Measurements from ENCODE around the gene DPYD. TPM values are rescaled to one million over a fixed set of nuclear protein-coding genes. Genes with fewer than 3 reads are reported as not detected.

Gene DPYD
- polyA plus RNA-seq, 1 of the 3 experiments (the other 2 are of a cell fraction): 23.0 TPM

DNA sequence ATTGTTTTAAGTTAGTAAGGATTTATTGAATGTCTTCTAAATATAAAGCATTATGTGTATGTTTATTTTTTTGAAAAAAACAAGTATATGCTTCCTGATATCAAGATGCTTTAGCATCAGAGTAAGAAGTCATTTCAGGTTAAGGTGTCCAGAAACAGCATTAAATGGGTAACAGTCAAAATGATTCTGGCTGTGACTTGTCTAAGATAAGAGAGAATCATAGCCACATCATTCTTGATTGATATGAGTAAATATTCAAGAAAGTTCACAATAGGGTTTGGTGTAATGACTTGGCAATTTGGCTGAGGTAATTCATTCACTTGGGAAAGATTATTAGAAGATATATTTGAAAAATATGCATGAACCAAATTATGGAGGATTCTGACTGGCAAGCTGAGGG is 193.8 kb downstream of the DPYD start:
- Histone ChIP-seq H3K27me3 (ENCODE audit: insufficient read depth) (no peaks in the 10 kb centered on the region), H2AFZ (ENCODE audit: low read depth) (no peak overlapping the region), H3K4me3 (ENCODE audit: low read depth in 2 of 2, low read length in 1 of 2) (no peak overlapping the region), H4K20me1 (ENCODE audit: insufficient read depth) (no peaks in the 10 kb centered on the region), H3K27ac (ENCODE audit: low read depth in 2 of 2, low read length in 1 of 2) (no peak overlapping the region; a peak in 1 of 4 replicates), H3K4me1 (ENCODE audit: control insufficient read depth in 1 of 2, insufficient read depth in 2 of 2, low read depth in 1 of 2, low read length in 1 of 2) (0 out of 4 replicates have a peak, but pooled peaks cover 0 to 1% of the 10 kb centered on the region in 2 experiments), H3F3A (replicated peaks; ENCODE audit: insufficient read depth) (peaks cover 20% of the 10 kb centered on the region), H3K36me3 (replicated peaks in 1 of 2; ENCODE audit: control insufficient read depth in 1 of 2, insufficient read depth in 2 of 2, low read length in 1 of 2) (peaks cover 2 to 41% of the 10 kb centered on the region in 2 experiments), H3K9ac (no peak overlapping the region), H3K9me3 (peaks cover 6% of the 10 kb centered on the region; the same call in 1 of the 2 replicates), H3K9me2 (no peaks in the 10 kb centered on the region; the same call in 1 of the 2 replicates), H3K4me2 (no peak overlapping the region), H3K79me2 (ENCODE audit: insufficient read depth) (peaks cover 63% of the 10 kb centered on the region)
- CTCF ChIA-PET: interaction anchor here (1.0 kb wide), 1 partner anchor 50 kb away, joined by 3 read pairs; no protein-coding TSS in a partner anchor
- POLR2A ChIA-PET: no interaction called here
- DNase-seq: no peak
- TF ChIP-seq RCOR1 (IDR thresholded peaks at IDR 0.05; ENCODE audit: low read length): no peak
- TF ChIP-seq, protein P1, sequence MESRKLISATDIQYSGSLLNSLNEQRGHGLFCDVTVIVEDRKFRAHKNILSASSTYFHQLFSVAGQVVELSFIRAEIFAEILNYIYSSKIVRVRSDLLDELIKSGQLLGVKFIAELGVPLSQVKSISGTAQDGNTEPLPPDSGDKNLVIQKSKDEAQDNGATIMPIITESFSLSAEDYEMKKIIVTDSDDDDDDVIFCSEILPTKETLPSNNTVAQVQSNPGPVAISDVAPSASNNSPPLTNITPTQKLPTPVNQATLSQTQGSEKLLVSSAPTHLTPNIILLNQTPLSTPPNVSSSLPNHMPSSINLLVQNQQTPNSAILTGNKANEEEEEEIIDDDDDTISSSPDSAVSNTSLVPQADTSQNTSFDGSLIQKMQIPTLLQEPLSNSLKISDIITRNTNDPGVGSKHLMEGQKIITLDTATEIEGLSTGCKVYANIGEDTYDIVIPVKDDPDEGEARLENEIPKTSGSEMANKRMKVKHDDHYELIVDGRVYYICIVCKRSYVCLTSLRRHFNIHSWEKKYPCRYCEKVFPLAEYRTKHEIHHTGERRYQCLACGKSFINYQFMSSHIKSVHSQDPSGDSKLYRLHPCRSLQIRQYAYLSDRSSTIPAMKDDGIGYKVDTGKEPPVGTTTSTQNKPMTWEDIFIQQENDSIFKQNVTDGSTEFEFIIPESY (IDR thresholded peaks at IDR 0.05; ENCODE audit: borderline replicate concordance, low read depth): no peak

DNA sequence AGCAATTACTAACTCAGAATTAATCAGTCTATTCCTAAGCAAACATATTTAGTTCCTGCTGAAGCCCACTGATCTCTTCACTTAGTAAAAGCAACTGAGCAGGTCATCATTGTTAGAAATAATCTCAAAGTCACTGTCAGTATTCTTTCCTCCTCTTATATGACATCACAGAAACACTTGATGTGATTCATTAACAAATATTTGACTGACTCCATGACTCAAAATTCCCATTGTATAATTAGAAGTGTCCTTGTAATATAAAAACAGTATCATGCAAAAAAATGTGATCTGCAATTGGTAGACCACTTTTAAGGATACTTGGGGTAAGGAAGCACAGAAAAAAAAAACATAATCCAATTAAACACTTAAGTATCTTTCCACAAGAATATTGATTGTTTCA is 194.4 kb downstream of the DPYD start:
- H3K36me3 ChIP-seq (replicated peaks in 1 of 2; ENCODE audit: control insufficient read depth in 1 of 2, insufficient read depth in 2 of 2, low read length in 1 of 2): peaks cover 2 to 44% of the 10 kb centered on the region in 2 experiments
- H3K4me3 ChIP-seq (ENCODE audit: low read depth in 2 of 2, low read length in 1 of 2): no peak overlapping the region
- H3F3A ChIP-seq (replicated peaks; ENCODE audit: insufficient read depth): peaks cover 21% of the 10 kb centered on the region
- peaks cover 64% of the 10 kb centered on the region for H3K79me2 ChIP-seq (ENCODE audit: insufficient read depth)
- H3K4me2 ChIP-seq: no peak overlapping the region
- 0 out of 4 replicates have a peak, but pooled peaks cover 0 to 7% of the 10 kb centered on the region in 2 experiments for H3K4me1 ChIP-seq (ENCODE audit: control insufficient read depth in 1 of 2, insufficient read depth in 2 of 2, low read depth in 1 of 2, low read length in 1 of 2)
- peaks cover 6% of the 10 kb centered on the region; the same call in 1 of the 2 replicates for H3K9me3 ChIP-seq
- ChIA-PET CTCF (no interaction called here), POLR2A (no interaction called here)
- DNase-seq: no peak
- no peaks in the 10 kb centered on the region for H4K20me1 ChIP-seq (ENCODE audit: insufficient read depth)
- no peak for TF ChIP-seq JUND (IDR thresholded peaks at IDR 0.05)
- TF ChIP-seq TEAD4 (IDR thresholded peaks at IDR 0.05; ENCODE audit: borderline replicate concordance, insufficient read depth): no peak
- TF ChIP-seq SMC3 (IDR thresholded peaks at IDR 0.05; ENCODE audit: low read depth, low read length): no peak
- TF ChIP-seq, protein P2, sequence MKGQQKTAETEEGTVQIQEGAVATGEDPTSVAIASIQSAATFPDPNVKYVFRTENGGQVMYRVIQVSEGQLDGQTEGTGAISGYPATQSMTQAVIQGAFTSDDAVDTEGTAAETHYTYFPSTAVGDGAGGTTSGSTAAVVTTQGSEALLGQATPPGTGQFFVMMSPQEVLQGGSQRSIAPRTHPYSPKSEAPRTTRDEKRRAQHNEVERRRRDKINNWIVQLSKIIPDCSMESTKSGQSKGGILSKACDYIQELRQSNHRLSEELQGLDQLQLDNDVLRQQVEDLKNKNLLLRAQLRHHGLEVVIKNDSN (IDR thresholded peaks at IDR 0.05; ENCODE audit: borderline replicate concordance, low read depth): no peak
- TF ChIP-seq GATA2 (CRISPR knock-in tag; IDR thresholded peaks at IDR 0.05): no peak
- TF ChIP-seq, protein P3, sequence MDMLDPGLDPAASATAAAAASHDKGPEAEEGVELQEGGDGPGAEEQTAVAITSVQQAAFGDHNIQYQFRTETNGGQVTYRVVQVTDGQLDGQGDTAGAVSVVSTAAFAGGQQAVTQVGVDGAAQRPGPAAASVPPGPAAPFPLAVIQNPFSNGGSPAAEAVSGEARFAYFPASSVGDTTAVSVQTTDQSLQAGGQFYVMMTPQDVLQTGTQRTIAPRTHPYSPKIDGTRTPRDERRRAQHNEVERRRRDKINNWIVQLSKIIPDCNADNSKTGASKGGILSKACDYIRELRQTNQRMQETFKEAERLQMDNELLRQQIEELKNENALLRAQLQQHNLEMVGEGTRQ (IDR thresholded peaks at IDR 0.05; ENCODE audit: borderline replicate concordance, low read depth, low read length): no peak
- TF ChIP-seq GABPA (IDR thresholded peaks at IDR 0.05; ENCODE audit: low read depth): no peak
- no peak for TF ChIP-seq EZH2phosphoT487 (IDR thresholded peaks at IDR 0.05; ENCODE audit: borderline replicate concordance, low read depth)
- TF ChIP-seq, protein P4, sequence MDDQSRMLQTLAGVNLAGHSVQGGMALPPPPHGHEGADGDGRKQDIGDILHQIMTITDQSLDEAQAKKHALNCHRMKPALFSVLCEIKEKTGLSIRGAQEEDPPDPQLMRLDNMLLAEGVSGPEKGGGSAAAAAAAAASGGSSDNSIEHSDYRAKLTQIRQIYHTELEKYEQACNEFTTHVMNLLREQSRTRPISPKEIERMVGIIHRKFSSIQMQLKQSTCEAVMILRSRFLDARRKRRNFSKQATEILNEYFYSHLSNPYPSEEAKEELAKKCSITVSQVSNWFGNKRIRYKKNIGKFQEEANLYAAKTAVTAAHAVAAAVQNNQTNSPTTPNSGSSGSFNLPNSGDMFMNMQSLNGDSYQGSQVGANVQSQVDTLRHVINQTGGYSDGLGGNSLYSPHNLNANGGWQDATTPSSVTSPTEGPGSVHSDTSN (IDR thresholded peaks at IDR 0.05): no peak
- TF ChIP-seq, protein P1 (IDR thresholded peaks at IDR 0.05; ENCODE audit: borderline replicate concordance, low read depth): no peak
- TF ChIP-seq FOXJ3 (CRISPR knock-in tag; IDR thresholded peaks at IDR 0.05): no peak
- no peak for TF ChIP-seq FOXM1 (IDR thresholded peaks at IDR 0.05; ENCODE audit: low read depth)
- no peak for TF ChIP-seq TAF1 (IDR thresholded peaks at IDR 0.05; ENCODE audit: borderline replicate concordance, low read depth, low read length)
- TF ChIP-seq RCOR1 (IDR thresholded peaks at IDR 0.05; ENCODE audit: low read length): no peak
- no peak for TF ChIP-seq CHD2 (IDR thresholded peaks at IDR 0.05; ENCODE audit: low read length, partially characterized antibody)
- TF ChIP-seq POLR2AphosphoS5 (IDR thresholded peaks at IDR 0.05; ENCODE audit: low read depth, low read length): no peak
- no peak for TF ChIP-seq SIN3A (IDR thresholded peaks at IDR 0.05; ENCODE audit: borderline replicate concordance, low read depth, low read length)
- no peak overlapping the region; a peak in 1 of 4 replicates for H3K27ac ChIP-seq (ENCODE audit: low read depth in 2 of 2, low read length in 1 of 2)
- no peak overlapping the region for H2AFZ ChIP-seq (ENCODE audit: low read depth)
- H3K9me2 ChIP-seq: no peaks in the 10 kb centered on the region; the same call in 1 of the 2 replicates
- H3K27me3 ChIP-seq (ENCODE audit: insufficient read depth): no peaks in the 10 kb centered on the region
- H3K9ac ChIP-seq: no peak overlapping the region
